GM19438 (cell line): Measurements from ENCODE around the gene ITIH3.

Experiments used
- ATAC-seq: cut with Tn5 transposase; IDR thresholded peaks from one replicate; pipeline ENCODE4 v1.9.1; 2021; ENCODE audit warnings: low read depth; ENCODE audit not compliant: unreplicated experiment

Gene ITIH3

DNA sequence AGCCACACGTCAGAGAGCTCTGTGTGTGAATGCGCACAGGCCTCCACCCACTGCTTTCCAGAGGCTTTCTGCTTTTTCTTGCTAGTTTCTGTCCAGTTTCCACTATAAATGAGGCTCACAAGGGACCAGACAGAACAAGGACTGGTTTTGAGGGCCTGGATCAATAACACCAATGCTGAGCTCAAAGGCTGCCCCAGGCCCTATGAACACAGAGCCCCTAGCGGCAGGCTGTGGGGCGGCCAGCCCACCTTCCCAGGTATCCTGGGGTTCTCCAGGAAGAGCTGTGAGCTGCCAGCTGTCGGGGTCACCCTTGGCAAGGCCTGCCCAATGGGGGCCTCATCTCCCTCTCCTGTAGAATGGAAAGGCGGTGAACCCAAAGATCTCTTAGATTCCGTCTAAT is 2.2 kb upstream of the ITIH3 start:
- ATAC-seq = no peak

- no peak for ATAC-seq
These were observed 1.5 kb upstream of the ITIH3 start for GRCh38 chr3:52792961-52793695.

DNA sequence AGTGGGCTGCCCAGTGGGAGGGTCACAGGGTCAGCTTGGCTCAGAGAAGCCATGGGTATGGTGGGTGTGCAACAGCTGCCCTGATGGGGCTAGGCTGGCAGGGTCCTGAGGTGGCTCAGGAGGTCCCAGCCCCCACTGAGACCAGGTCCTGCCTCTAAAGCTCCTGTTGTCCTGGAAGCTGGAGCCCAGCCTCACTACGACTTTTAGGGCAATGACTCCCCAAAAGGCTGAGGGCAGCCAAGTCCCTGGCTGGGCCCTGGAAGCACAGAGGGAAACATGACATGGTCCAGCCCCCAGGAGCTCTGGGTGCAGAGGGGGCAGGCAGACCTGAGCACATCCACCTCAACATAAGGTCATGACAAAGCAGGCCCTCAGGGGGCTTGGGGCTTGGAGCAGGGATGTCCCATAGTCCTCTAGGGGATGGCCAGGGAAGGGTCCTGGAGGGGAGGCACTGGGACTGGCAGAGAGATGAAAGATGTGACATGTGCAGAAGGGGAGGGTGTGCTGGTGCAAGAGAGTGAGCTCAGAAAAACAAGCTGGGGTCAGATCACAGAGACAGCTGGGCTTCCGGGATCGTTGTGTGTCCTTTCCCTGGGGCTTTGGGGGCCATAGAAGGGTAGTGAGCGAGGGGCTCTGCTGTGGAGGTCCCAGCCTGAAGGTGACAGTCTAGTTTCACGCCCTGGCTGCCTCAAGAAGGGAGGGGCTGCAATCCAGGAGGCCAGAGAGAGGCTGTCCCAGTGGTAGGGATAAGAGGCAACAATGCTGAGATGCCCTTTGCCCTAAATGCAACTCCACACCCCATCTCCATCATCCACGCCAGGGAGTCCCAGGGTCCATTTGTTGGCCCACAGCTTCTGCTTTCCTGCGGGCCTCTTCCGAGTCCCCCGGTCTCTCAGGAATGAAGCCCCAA is 639 bp upstream of the ITIH3 start:
- ATAC-seq = no peak

DNA sequence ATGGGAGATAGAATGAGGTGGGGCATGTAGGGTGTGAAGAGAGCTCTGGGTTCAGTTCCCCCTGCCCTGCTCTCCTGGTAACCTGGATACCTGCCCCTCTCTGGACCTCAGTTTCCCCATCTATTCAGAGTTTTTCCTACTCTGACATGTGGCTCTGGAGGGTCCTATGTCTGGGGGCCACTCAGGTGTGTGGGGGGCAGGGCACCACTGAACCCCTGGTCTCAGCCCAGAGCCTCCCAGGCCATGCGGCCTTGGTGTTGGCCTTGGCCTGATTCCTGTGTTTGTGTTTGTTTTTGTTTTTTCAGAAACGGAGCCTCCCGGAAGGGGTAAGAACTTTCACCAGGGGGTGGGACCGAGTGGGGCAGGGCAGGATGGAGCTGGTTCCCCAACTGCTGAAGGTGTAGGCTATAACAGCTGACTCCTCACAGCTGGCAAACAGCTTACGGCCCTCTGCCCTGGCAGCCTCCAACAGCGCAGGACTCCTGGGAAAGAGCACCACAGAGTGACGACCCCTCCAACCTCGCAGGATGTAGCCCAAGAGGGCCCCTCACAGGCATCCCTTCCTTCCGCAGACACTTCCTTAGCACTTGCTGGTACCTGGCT is 803 bp downstream of the ITIH3 start:
- ATAC-seq = no peak

- ATAC-seq = no peak
These were observed 1.8 kb downstream of the ITIH3 start for GRCh38 chr3:52796411-52796810.

- ATAC-seq = no peak
These were observed 3.9 kb downstream of the ITIH3 start for GRCh38 chr3:52798376-52798977.

DNA sequence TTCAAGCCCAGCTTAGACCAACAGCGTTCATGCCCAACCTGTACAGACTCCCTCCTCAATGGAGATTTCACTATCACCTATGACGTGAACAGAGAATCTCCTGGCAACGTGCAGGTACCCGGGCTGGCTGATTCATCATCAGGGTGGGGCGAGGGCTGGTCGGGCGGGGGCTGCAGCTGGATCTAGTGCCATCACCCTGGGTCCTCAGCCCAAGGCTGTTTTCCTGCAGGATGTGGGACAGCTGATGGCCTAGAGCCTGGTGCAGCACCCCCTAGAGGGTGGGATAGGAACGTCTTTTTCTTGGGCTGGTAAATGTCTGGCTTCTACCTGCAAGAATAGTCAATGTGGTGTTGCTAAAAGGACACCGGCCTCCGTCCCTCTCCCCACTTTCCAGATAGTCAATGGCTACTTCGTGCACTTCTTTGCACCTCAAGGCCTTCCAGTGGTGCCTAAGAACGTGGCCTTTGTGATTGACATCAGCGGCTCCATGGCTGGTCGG is 4.4 kb downstream of the ITIH3 start:
- ATAC-seq = no peak

GRCh38 chr3:52800079-52800478 is 5.5 kb downstream of the ITIH3 start:
- no peak for ATAC-seq

- ATAC-seq = no peak
These were observed 7.2 kb downstream of the ITIH3 start for GRCh38 chr3:52801839-52802238.

- no peak for ATAC-seq
These were observed 10.9 kb downstream of the ITIH3 start for GRCh38 chr3:52805270-52806039.

DNA sequence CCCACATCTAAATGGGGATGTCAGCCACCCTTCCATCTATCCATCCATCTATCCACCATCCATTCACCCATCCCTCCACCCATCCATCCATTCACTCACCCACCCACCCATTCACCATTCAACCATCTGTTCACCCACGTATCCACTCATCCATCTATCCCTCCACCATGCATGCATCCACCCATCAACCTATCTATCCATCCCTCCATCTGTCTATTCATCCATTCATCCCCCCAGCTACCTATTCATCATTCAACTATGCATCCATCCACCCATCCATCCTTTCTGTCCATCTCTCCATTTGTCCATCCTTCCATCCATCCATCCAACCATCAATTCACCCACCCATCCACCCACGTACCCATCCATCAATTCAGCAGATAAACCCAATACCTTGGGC is 14.6 kb downstream of the ITIH3 start:
- no peak for ATAC-seq

- ATAC-seq = no peak
These were observed 15.2 kb downstream of the ITIH3 start for GRCh38 chr3:52809662-52810377.

- no peak for ATAC-seq
These were observed 16.3 kb downstream of the ITIH3 start for GRCh38 chr3:52810923-52811322.

GRCh38 chr3:52811452-52812011 is 16.9 kb downstream of the ITIH3 start:
- ATAC-seq = no peak

- ATAC-seq = no peak
These were observed 19.2 kb downstream of the ITIH3 start for GRCh38 chr3:52813810-52814209.

GRCh38 chr3:52816199-52816598 is 21.6 kb downstream of the ITIH3 start:
- no peak for ATAC-seq

GRCh38 chr3:52816654-52817053 is 22.1 kb downstream of the ITIH3 start:
- ATAC-seq = no peak

DNA sequence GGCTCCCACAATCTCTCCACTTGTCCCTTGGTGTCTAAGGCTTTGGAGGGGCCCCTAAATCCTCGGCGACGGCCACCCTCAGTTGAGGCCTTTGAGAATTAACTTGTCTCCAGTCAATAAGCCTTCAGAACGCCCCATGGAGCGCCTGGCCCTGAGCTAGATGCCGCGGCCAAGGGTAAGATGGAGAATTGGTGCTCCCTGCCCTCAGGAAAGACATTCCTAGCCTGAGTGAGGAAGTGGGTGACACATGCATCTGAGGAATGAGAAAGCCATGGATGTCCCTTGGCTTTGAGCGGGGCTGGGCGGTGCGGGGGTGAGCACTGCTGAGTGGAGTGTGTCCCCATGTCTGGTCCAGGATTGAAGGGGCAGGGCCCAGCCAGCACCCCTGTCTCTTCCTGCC is 22.6 kb downstream of the ITIH3 start:
- ATAC-seq = no peak

DNA sequence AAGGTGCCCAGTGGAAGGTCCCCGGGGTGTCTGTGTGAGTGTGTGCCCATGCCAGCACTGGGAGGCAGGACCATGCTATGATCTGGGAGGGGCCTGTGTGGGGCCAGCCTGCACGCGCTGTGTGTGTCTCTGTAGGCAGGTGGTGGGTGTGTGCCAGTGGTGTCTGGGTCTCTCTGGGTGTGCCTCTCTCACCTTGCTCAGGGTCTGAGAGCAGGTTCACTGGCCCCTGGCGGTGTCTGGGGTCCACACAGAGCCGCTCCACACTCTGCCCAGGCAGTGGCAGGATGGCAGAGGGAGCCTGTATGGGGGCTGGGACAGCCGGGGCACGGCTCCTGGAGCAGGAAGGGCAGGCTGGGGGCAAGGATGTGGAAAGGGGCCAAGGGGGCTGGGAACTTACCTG is 23.3 kb downstream of the ITIH3 start:
- no peak for ATAC-seq
